Left ventricle myocardium superior (tissue), 1 donor: ENCODE results near the gene ZFYVE28. TPM values are rescaled to one million over a fixed set of nuclear protein-coding genes. Genes with fewer than 3 reads are reported as not detected.

Source experiments
- ATAC-seq: fragments of 200-7000 bp; cut with Tn5 transposase; one replicate; pipeline ENCODE4 v1.9.1; 2020; ENCODE audit warnings: mild to moderate bottlenecking, moderate library complexity
- DNase-seq: peaks from one replicate; pipeline ENCODE4 v3.0.0-alpha.2; 2020
- intact Hi-C: fragments of 100-400 bp; cut with micrococcal nuclease; formaldehyde crosslinking; loops from one replicate; pipeline ENCODE4 v1.11.0; 2022
- total RNA-seq: library from RNA; stranded (reverse); fragmentation: NEBNext Ultra II Directional; extraction: Animal tissue kit (Norgen Biotek cat#: 25700); gene quantifications from one replicate; pipeline ENCODE4 v1.2.1, GENCODE V29; 2021
- donor health status: DM: no; HTN: yes; CAD: no; lungs with severe emphysema.

ZFYVE28 gene
- total RNA-seq, 1 donor from 2014 or later, result 5.6 TPM

DNA sequence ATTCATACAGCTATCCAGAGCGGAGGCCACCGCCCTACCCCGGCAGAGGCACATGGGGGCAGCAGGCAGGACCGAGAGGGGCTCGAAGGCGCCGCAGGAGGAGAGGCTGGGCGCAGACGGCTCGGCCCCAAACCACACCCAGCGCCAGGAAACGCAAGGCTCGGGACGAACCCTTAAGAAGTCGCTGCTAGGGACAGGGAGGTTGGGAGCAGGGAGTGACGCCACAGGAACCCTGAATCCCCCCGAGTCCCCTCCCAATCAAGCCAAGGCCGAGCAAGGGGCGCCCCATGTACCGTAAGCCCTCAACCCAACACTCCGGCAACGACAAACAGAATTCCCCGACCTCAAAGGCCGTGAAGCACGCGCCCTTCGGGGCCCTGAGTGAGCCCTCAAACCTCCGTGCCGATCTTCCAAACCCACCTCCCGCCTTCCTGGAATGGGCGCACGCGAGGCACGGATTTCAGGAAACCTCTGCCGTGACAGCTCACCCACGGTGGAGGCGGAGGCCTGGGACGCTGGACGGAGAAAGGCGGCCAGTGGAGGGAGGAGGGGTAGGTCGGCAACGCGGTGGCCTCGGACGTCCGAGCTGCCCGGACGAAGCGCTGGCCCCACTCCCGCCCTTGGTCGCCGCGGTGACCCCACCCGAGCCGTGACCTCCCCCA is 1.8 kb downstream of the ZFYVE28 start:
- no peak for ATAC-seq
- peak; percentile 51 for DNase-seq
- intact Hi-C loops, result no loop called here

DNA sequence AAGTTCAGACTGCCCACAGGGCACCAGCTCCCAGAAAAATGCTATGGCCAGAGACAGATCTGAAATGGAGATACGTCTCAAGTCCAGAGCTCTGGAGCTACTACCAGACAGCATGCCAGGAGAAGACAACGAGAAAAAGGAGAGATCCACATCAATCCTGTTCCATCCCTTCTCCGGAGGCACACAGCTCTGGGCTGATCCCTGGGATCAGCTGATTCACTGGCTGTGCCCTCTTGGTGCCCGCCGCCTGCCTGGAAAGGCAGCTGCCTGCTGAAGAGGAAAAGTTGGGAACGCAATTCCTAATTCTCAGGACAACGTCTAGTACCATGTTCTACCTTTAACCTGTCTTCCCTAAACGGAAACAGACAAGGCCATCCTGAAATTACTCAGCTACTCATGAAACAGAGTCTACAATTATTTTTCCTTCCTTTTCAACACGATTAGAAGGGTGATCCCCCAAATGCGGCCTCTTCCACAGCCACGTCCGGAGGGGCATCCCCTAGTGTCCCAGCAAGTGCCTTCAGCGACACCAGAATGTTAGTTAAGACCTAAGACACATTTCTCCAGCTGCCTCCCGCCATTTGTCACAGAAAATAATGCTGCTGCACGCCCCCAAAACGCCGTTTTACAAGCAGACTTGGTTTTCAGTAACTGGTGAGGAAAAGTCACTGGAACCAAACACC is 2.4 kb downstream of the ZFYVE28 start:
- ATAC-seq (no peak), DNase-seq (no peak)
- intact Hi-C loops, result no loop called here

DNA sequence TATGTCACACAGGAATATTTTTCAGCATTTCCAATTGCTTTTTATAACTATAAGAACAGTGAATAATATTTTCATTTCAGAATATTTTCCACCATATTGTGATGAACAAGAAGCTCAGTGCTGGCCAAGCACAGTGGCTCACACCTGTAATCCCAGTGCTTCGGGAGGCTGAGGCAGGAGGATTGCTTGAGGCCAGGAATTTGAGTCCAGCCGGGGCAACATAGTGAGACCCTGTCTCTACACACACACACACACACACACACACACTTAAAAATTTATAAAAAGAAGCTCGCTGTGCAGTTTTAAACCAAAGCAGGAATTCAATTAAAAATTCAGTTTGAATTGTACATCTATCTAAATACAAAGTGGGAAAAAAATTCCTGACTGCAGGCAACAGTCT is 3.2 kb downstream of the ZFYVE28 start:
- intact Hi-C loops, result no loop called here
- ATAC-seq (no peak), DNase-seq (no peak)

DNA sequence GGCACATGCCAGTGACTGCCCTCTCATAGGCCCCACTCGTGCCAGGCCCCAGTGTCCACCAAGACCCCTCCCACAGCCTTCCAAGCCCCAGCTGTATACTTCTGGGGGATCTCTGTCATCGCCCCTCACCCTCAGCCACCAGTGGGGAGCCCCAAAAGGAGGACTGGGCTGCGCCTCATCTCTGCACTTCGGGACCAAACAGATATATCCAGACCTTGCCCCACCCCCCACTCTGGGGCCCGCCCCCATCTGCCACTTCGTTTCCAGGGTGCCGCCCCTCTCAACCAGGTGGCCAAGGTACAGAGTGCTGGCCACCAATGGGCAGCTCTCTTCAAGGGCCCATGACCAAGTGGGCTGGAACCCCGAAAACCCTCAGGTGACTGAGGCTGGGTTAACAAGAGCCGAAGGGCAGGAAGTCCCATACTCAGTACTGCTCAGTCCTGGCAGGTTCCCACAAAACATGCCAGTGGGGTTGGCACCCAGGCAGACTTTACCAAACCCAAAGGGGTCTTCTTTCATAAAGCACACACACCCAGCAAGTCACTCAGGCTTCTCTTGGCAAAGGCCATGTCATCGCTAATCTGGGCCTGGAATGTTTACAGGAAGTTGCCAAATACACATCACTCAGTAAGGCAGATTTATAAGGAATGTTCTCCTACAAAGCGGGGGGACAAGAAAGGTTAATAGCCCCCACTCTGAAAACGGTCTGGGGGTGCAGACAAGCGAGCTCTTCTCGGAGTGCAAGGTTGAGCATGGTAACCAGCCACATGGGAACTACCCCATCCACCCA is 4.4 kb downstream of the ZFYVE28 start:
- DNase-seq (no peak), ATAC-seq (no peak)

DNA sequence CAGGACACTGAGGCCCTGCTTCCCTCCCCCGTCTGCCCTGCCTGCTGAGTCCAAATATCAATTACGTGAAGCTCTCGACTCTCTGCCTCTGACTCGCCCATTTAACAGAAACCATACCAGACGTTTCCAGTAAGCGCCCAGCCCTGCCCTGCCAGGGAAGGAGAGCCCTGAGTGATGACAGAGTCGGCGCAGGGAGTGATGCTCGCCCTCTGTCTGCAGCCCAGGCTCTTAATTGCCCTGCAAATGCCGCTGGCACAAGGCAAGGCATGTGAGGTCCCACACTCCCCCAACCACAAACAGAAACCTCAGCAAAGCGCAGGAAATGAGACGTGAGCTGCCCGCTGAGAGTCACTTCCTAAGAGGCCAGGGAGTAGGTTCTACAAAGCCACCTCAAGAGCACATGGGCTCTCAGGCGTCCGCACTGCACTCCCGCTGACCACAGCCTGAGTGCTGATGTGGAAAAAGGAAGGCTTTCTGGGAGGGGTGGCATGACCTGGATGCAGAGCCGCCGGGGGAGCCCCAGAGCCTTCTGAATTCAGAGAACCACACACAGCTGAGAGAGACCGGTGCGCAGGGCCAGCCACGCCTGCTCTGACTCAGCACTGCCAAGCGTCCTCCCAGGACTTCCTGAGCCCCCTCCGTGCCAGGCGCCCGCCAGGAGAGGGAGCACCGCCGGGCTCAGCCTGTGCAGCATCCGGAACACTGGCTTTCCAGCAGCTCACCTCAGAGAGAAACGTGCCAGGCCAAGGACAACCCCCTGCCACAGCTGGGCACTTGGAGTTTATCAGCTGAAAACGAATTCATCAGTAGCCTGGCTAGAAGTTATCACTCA is 5.3 kb downstream of the ZFYVE28 start:
- DNase-seq (peak; percentile 85), ATAC-seq (peak; percentile 94)
- intact Hi-C loops, result no loop called here

More for the DNA sequence above, 4.4 kb downstream of the ZFYVE28 start:
- intact Hi-C loops, result no loop called here

DNA sequence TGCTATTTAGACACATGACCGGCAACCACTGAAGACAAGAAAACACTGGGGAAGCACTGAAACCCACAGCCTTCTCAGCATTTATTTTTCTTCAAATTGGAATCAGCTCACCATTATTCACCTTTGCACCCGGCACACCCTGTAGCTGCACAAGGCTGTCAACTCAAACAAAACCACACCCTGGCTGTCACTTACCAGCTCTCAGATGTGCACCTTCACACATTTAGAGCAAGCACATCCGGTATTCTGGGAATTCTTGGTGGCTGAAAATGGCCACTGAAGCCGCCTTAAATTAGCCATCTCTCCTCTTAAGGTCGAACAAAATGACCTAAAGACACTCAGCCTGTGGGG is 5.9 kb downstream of the ZFYVE28 start:
- ATAC-seq, result no peak
- DNase-seq, result no peak
- intact Hi-C loops, result no loop called here

DNA sequence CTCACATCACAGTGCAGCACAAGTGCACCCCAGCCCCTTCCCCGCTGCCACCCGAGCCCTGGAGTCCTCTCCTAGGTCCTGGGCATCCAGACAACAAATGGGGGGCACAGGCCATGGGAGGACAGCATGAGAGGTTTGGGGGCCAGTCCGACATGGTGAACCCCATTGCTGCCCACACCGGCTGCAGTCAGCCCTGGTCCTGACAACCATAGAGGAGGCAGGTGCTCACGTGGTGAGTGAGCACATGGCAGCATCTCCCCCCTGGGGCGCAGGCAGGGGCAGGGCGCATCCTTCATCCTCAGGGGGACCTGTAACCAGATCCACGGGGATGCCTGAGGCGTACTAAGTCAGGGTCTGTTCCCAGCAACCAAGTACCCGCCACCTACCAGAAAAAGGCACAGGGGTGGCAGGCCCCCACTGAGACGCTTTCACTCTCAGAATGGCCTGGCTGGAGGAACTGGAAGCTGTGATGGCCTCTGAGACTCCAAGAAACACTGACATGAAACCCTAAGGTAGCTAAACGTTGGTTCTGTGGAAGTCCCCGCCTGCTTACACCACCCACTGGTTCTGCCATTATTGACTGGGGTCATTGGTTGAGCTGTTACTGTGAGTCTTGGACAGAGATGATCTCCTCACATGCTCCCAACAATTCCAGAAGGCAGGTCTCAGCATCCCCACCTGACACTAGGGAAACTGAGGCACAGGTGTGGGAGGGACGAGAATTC is 6.5 kb downstream of the ZFYVE28 start:
- intact Hi-C loops, result no loop called here
- no peak for DNase-seq
- ATAC-seq, result no peak

DNA sequence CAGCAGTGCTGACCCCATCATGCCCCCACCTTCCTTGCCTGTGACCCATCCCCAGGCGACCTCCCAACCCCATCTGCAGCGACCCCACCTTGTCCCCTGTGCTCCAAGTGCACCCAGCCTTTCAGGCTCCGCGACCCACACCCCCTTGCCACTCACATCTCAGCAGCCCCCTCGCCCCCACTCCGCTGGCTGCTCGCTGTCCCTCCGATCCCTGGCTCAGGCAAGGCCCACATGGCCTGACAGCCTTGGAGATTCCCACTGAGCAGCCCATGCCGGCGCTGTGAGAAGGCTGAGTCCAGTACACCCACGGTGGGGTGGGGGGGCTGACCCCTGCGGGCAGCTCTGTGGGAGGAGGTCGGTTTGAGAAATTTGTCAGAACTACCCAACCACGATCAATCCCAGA is 9.1 kb downstream of the ZFYVE28 start:
- ATAC-seq, result no peak
- DNase-seq, result no peak
- intact Hi-C loops, result no loop called here

DNA sequence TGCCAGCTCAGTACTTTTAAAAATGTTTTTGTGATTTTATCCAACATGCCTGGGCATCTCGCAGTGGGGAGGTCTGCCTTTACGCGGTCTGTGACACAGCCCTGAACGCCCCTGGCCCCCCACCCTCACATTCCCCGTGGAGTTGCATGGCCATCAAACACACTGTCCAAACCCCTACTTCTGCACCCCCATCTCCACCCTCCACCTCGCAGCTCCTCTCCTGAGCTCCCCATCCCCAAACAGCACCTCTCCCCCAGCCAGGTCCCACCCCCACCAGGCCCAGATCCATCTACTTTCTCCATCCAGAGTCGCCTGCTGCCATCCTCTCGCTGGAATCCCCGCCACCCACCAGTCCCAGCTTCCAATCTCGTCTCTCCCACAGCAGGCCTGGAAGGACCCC is 9.5 kb downstream of the ZFYVE28 start:
- no peak for DNase-seq
- intact Hi-C loops, result no loop called here
- ATAC-seq, result no peak

DNA sequence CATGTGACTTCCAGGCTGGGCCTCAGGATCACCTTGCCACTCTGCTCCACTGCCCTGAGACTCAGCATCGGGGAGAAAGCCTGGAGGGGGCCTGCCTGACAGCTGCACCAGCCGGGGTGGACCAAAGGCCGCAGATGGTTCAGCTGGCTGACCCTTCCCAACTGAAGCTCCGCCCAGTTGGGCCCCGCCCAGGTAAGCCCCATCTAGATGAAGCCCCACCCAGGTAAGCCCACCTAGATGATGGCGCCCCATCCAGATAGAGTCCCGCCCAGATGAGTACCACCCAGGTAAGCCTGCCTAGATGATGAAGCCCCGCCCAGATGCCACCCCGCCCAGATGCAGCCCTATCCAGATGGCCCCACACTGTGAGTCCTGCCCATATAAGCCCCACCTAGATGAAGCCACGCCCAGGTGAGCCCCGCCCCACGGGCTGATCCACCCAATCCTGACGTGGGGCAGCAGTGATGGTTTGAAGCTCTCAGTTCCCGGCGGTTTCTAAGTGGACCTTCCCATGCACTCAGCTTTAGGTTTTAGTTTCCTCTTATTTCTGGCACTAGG is 10.0 kb downstream of the ZFYVE28 start:
- intact Hi-C loops, result no loop called here
- ATAC-seq, result no peak
- no peak for DNase-seq

DNA sequence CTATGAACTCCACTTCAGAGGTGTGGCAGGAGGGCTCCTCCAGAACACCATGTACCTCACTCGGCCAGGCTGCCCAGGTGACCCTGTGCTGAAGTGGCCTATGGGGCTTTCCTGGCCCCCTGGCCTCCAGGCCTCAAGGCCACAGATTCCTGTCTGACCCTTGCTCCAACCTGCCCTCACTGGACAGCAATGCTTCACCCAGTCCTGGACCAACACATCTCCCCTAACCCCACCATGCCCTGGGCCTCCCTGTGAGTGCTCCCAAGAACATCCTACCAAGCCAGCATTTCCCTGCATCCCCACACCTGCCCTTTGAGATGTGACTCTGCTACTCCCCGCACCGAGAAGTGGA is 10.5 kb downstream of the ZFYVE28 start:
- DNase-seq (no peak), ATAC-seq (no peak)
- intact Hi-C loops, result no loop called here

DNA sequence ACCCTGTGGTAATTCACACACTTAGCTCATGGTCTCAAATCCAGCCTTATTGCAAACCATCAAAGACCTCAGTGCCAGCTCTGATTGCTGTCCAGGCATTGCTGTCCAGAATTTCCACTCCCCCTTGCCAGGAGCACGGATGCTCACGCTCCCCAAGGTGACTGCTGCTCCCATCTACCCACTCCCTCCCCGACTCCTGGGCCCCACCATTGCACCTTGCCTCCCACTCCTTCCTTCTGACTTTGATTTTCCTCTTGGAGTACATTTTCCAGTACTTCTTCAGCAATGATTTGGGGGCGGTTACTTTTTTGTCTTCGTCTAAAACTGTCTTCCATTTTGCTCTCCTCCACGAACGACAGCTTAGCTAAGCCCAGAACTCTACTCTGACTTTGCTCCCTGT is 11.5 kb downstream of the ZFYVE28 start:
- DNase-seq, result no peak
- intact Hi-C loops, result no loop called here
- no peak for ATAC-seq

DNA sequence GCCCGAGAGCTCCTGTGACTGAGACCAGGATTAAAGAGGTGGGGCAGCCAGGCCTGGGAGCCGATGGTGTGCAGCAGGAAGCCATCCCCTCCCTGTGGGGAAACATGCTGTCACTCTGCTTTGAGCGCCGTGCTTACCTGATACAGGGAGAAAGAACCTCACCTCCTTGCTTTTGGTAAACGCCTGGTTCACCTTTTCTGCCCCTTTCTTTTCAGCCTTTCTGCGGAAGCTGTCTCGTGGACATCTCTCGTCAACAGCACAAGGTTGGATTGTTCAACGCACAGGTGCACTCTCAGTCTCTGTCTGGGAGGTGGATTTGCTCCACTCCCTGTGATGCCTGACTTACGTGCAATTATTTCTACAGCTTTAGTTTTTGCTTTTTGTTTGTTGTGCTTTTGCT is 12.0 kb downstream of the ZFYVE28 start:
- intact Hi-C loops, result no loop called here
- DNase-seq (no peak), ATAC-seq (no peak)

DNA sequence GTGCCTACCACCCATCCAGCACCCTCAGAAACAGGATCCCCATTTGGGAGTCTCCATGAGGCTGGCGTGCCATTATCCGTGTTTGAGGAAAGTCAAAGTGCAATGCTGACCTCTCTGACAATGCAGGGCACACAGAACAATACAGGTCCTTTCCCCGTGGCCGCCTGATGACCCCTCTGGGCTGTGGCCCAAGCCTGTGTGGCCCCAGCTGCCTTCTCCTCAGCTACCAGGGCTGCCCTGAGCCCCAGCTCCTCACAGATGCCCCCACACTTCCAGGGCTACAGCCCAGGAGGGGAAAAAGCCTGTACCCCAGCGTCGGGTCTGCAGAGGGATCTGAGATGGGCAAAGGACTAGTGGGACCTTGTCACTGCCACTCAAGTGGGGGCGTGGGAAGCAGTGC is 15.5 kb downstream of the ZFYVE28 start:
- intact Hi-C loops, result no loop called here
- no peak for DNase-seq
- no peak for ATAC-seq

DNA sequence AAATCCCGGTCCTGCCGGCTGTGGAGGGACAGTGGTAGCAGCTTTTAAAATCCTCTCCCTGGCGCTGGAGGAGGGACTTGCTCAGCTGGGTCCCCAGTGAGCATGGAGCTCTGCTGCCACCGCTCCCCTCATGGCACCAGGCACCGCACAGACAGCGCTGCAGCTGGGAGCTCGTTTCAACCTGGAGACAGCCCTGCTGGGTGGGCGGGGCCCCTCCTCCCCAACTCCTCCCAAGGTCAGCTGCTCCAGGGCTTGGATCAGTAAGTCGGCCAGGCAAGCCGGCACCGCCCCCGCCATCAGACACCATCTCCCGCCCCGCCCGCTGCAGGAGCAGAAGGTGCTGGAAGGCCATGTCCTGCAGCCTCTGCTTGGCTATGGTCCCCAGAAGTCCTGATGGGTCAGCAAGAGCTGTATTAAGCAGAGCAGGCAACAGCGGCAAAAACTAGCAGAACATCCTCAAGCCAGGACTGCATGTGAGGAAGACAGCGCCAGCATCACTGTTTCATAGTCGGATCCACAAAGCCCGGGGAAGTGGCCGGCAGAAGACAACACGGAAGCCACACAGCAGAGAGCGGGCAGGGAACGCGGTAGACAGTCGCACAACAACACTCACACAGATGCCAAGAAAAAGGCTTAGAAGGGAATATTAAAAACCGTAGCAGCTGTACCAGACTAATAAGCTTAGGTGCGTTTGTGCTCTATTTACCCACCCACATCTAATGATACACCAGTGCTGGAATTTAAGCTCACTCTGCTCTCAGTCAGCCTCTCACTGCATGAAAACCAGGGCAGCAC is 16.2 kb downstream of the ZFYVE28 start:
- ATAC-seq (peak; percentile 90), DNase-seq (peak; percentile 82)
- intact Hi-C loops, result no loop called here

DNA sequence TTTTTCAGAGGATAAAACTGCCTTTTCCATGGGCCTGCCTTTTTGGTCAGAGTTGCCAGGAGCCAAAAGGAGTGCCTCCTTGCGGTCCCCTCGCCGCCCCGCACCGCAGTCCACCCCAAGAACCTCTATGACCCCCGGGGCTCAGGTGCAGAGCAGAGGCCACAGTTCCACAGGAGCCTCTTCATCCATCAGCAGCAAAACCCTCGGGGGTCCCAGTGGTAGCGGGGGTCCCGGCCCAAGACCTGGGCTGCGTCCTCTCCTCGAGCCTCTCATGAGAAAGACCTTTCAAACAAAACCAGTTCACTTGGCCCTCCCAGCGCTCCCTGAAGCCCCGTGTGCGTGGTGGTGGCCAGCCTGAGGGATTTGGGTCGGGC is 16.8 kb downstream of the ZFYVE28 start:
- intact Hi-C loops, result no loop called here
- ATAC-seq (no peak), DNase-seq (no peak)

DNA sequence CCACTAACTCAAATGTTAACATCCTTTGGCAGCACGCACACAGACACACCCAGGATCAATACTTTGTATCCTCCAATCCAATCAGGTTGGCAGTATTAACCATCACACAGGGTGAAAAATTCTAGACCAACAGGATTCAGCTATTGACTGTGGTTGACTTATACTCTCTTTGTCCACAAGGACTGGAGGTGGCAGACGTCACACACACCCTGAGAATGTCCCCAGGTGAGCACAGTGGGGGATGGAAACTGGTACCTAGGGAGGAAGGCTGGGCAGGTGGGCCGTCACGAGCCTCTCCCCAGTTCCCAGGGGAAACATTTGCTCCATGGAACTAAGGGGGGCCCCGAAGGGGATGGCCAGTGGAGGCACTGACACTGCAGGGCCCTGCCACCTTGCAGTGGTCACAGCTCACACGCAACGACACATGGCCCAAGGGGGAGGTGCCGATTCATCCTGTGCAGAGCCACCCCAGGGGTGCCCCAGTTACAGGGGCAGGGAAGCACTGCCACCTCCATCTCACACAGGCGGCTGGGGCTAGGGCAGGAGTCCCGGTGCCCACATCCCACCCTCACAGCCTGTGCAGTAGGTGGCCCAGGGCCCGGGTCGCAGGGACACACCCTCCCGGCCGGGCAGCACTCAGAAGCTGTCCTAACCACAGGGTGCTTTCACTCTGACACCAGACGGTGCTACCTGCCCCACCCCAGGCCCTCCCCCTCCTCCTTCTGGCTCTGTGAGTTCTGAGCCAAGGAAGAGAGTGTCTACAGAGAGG is 17.4 kb downstream of the ZFYVE28 start:
- no peak for DNase-seq
- intact Hi-C loops, result no loop called here
- ATAC-seq, result no peak
